Nephron (organoid): Measurements from ENCODE around the gene RNF4.

ENCODE experiments used
- H3K27ac Mint-ChIP-seq, 3 experiments: 2 replicates each; pipeline ENCODE4 v1.8.0; 2020; ENCODE audit warnings: mixed read lengths in 3 of 3, mild to moderate bottlenecking in 2 of 3, moderate library complexity in 1 of 3
- H3K27me3 Mint-ChIP-seq: 2 replicates; pipeline ENCODE4 v1.8.0; 2021; ENCODE audit warnings: low read depth, mild to moderate bottlenecking, moderate library complexity, mixed read lengths
- H3K36me3 Mint-ChIP-seq: 2 replicates; pipeline ENCODE4 v1.8.0; 2020; ENCODE audit warnings: low read depth, mixed read lengths
- H3K4me1 Mint-ChIP-seq: 2 replicates; pipeline ENCODE4 v1.8.0; 2020; ENCODE audit warnings: mixed read lengths
- H3K4me3 Mint-ChIP-seq, 3 experiments: 2 replicates each; pipeline ENCODE4 v1.8.0; 2020; ENCODE audit warnings: mild to moderate bottlenecking in 3 of 3, mixed read lengths in 3 of 3, moderate library complexity in 2 of 3
- H3K9me3 Mint-ChIP-seq: 2 replicates; pipeline ENCODE4 v1.8.0; 2020; ENCODE audit warnings: mixed read lengths
- CTCF ChIP-seq, 3 experiments: fragments of 200-600 bp; sonication (generic); IDR thresholded peaks; one replicate each; pipeline ENCODE4 v1.5.0; 2021; ENCODE audit warnings: antibody characterized with exemption in 3 of 3; ENCODE audit not compliant: unreplicated experiment in 3 of 3

The RNF4 gene

GRCh38 chr4:2432004-2432403 lies 36.9 kb upstream of the RNF4 start:
- no peak overlapping the region for H3K4me3 Mint-ChIP-seq
- no peak for TF ChIP-seq CTCF (IDR thresholded peaks at IDR 0.05; ENCODE audit: unreplicated experiment in 3 of 3)
- no peaks in the 10 kb centered on the region for H3K9me3 Mint-ChIP-seq
- peaks cover 7% of the 10 kb centered on the region for H3K4me1 Mint-ChIP-seq
- peaks cover 21% of the 10 kb centered on the region for H3K27me3 Mint-ChIP-seq
- H3K27ac Mint-ChIP-seq = no peak overlapping the region
- no peaks in the 10 kb centered on the region for H3K36me3 Mint-ChIP-seq

GRCh38 chr4:2432991-2433530 lies 35.8 kb upstream of the RNF4 start:
- Mint-ChIP-seq H3K4me1 (peaks cover 7% of the 10 kb centered on the region), H3K4me3 (no peak overlapping the region), H3K9me3 (no peaks in the 10 kb centered on the region), H3K27ac (no peak overlapping the region), H3K36me3 (no peaks in the 10 kb centered on the region), H3K27me3 (peaks cover 21% of the 10 kb centered on the region)
- TF ChIP-seq CTCF (IDR thresholded peaks at IDR 0.05; ENCODE audit: unreplicated experiment in 3 of 3) = no peak

- Mint-ChIP-seq H3K9me3 (no peaks in the 10 kb centered on the region), H3K4me1 (peaks cover 7% of the 10 kb centered on the region), H3K36me3 (no peaks in the 10 kb centered on the region), H3K27ac (no peak overlapping the region), H3K4me3 (no peak overlapping the region), H3K27me3 (peaks cover 17% of the 10 kb centered on the region)
- no peak for TF ChIP-seq CTCF (IDR thresholded peaks at IDR 0.05; ENCODE audit: unreplicated experiment in 3 of 3)
These were observed 35.1 kb upstream of the RNF4 start for GRCh38 chr4:2433609-2434350.

DNA sequence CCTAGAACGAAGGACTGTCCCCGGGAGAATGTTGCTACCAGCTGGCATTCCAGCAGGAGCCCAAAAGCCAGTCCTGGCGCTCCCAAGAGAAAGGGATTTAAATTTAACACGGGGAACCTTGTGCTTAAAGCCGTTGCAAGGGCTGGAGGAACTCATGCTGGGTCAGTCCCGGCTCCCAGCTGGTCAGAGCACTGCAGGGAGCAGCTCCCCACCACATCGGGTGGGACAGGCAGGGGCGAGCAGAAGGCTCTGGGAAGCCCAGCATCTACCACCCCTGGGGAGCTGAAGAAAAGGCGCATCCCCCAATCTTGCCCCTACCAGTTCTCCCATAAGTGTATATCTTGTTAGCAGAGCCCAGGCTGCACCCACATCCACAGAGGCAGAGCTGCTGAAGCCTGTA lies 34.5 kb upstream of the RNF4 start:
- H3K27me3 Mint-ChIP-seq = peaks cover 17% of the 10 kb centered on the region
- TF ChIP-seq CTCF (IDR thresholded peaks at IDR 0.05; ENCODE audit: unreplicated experiment in 3 of 3) = no peak
- no peak overlapping the region for H3K4me3 Mint-ChIP-seq
- no peak overlapping the region for H3K27ac Mint-ChIP-seq
- H3K9me3 Mint-ChIP-seq = no peaks in the 10 kb centered on the region
- H3K4me1 Mint-ChIP-seq = peaks cover 7% of the 10 kb centered on the region
- H3K36me3 Mint-ChIP-seq = no peaks in the 10 kb centered on the region

DNA sequence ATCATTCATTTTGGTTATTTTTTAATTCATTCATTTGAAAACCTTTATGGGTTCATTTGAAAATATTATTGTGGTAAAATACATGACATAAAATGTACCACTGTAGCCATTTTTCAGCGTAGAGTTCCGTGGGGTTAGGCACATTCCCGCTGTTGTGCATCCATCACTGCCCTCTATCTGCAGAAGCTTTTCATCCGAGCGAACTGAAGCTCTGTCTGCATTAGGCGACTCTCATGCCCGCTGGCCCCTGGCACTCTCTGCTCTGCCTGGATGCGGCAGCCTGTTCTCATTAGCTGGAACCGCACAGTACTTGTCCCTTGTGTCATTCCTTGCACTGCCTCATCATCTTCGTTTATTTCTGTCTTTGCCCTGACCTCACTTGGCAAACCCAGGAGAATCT lies 32.6 kb upstream of the RNF4 start:
- no peak overlapping the region for H3K27ac Mint-ChIP-seq
- no peak overlapping the region for H3K4me3 Mint-ChIP-seq
- H3K27me3 Mint-ChIP-seq = peaks cover 17% of the 10 kb centered on the region
- H3K4me1 Mint-ChIP-seq = peaks cover 7% of the 10 kb centered on the region
- TF ChIP-seq CTCF (IDR thresholded peaks at IDR 0.05; ENCODE audit: unreplicated experiment in 3 of 3) = no peak
- H3K36me3 Mint-ChIP-seq = no peaks in the 10 kb centered on the region
- no peaks in the 10 kb centered on the region for H3K9me3 Mint-ChIP-seq
